HFF-Myc (cell line): Measurements from ENCODE around the gene CHRM4.

ENCODE experiments used
- DNase-seq: peaks from one replicate; pipeline ENCODE4 v3.0.0-alpha.2; 2011; ENCODE audit warnings: low read depth; ENCODE audit errors: extremely low read depth
- H3K4me3 ChIP-seq: replicated peaks from 2 replicates; pipeline ENCODE4 v1.5.1; 2011; ENCODE audit warnings: low read depth, mild to moderate bottlenecking, control low read depth, low read length
- TF ChIP-seq, protein P1 (sequence below): IDR thresholded peaks from 2 replicates; pipeline ENCODE4 v1.5.1; 2012; ENCODE audit warnings: mild to moderate bottlenecking, low read depth, low read length, control low read depth; ENCODE audit errors: missing control alignments

Gene CHRM4

DNA sequence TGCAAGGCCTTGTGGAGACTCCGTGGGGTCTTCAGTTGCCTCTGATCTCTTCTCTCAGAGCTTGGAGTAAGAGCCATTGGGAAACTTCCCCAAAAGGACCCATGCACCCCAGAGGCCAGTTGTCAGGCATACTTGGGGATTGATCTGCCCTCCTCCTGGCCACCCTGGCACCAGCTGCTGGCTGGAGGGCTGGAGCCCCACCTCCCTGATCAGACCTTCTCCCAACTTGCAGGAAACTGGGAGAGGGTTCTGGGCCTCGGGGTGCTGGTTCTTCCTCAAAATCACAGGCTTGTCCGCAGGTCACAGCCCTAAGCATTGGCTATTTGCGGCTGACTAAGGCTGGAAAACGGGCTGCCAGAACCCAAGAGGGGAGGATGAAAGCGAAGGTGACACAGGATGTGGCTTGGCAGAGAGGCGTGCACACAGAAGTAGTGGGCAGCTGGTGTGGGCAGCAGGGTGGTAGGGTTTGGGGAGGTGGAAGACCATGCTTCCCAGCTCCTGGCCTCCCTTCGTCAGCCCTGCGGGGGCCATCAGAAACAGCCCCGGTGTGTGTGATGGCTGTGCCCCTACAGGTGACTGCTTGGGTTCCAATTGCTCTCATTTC is 45.6 kb downstream of the CHRM4 start:
- no peak overlapping the region for H3K4me3 ChIP-seq
- no peak for DNase-seq
- TF ChIP-seq, protein P1, sequence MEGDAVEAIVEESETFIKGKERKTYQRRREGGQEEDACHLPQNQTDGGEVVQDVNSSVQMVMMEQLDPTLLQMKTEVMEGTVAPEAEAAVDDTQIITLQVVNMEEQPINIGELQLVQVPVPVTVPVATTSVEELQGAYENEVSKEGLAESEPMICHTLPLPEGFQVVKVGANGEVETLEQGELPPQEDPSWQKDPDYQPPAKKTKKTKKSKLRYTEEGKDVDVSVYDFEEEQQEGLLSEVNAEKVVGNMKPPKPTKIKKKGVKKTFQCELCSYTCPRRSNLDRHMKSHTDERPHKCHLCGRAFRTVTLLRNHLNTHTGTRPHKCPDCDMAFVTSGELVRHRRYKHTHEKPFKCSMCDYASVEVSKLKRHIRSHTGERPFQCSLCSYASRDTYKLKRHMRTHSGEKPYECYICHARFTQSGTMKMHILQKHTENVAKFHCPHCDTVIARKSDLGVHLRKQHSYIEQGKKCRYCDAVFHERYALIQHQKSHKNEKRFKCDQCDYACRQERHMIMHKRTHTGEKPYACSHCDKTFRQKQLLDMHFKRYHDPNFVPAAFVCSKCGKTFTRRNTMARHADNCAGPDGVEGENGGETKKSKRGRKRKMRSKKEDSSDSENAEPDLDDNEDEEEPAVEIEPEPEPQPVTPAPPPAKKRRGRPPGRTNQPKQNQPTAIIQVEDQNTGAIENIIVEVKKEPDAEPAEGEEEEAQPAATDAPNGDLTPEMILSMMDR: no peak

DNA sequence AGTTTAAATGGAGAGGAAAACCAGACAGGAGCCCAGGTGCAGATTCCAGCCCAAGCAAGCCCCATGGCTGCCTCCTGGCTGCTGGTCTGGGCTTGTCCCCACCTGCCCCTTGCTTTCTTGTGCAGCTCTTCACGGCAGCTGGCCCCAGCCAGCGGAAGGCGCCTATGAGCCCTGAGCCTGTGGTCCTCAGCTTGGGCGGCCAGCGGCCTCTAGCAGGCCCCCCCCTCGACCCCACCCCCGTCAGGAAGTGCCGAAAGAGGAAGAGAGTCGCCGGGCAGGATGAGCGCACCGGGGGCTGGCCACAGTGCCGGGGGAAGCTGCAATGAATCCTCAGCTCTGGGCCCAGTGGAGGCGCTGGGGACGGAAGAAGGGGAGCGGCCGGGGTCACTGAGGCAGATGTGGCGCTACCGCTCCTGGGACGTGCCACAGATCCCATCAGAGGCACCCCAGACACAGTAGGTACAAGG is 46.4 kb downstream of the CHRM4 start:
- TF ChIP-seq, protein P1: no peak
- no peak overlapping the region for H3K4me3 ChIP-seq
- DNase-seq: no peak

DNA sequence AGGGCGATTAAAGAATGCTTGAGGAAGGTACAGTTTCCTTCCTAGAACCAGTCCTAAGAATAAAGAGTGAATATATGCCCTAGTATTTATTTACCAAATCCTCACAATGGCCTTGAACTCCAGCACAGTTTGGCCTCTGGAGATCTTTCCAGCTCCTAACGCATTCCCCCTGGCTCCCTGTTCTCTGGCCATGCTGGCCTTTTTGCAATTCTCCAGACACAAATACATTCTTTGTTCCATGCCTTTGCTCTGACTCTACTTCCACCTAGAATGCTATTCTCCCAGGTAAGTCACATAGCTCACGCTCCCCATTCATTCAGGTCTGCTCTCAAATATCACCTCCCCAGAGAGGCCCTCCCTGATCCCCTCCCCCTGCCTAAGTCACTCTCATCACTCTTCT is 48.1 kb downstream of the CHRM4 start:
- DNase-seq: no peak
- H3K4me3 ChIP-seq: no peak overlapping the region
- TF ChIP-seq, protein P1: no peak

DNA sequence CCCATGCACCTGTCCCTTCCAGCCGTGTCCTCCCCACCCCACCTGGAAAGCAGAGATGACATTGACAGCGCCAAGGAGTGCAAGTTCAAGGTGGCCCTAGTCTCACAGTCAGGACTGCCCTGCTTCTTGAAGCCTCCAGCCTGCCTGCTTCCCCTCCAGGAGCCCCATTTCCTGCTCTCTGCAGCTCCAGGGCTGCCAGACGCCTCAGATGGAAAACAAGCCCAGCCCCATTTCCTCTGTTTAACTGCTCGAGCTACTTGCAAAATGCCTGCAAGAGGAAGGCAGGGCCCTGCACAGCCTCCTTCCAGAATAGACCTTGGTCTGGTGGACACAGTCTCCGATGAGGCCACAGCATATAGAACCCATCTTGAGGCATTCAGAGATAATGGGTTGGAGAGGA is 49.3 kb downstream of the CHRM4 start:
- no peak for DNase-seq
- no peak overlapping the region for H3K4me3 ChIP-seq
- TF ChIP-seq, protein P1: no peak

DNA sequence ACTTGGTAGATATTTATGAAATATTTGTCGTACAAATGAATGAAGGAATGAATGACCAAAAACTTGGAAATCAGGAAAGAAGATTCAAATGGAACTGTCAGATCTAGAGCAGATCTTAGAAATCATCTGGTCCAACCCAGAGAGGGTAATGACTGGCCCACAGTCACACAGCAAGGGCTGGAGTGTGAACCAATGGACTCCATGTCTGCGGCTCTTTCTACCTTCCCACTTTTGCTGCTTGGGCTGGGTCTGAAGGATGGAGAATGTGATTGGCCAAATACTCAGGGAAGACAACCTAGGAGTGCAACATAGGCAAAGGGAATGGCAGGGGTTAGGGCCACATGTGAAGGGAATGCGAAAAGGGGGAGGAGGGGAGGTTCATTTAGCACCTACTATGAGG is 50.1 kb downstream of the CHRM4 start:
- no peak for DNase-seq
- H3K4me3 ChIP-seq: no peak overlapping the region
- TF ChIP-seq, protein P1: no peak

DNA sequence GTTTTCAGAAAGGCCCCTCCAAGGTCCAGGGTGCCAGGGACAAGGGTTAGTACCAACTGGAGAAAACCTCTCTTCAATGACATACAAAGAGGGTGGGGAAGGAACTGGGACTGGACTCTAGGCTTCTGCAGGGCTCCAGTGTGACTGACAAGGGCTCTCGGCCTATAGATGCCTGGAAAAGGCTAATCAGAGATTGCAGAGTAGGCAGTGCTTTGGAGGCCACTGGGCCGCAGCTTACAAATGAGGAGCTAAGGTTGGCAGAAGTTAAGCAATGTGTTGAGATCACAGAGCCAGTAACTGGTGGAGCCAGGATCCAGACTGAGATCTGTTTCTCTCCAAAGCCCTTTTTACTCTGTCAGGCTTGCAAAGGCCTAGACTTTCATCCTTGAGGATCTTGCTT is 51.8 kb downstream of the CHRM4 start:
- TF ChIP-seq, protein P1: no peak
- no peak for DNase-seq

More for the DNA sequence above, 51.8 kb downstream of the CHRM4 start:
- H3K4me3 ChIP-seq: no peak overlapping the region
